ENCODE results near the gene CES5A.
"Not testable (repeated sequence)": the region's sequence is repeated elsewhere in the genome, so short reads cannot be mapped to it uniquely, and the experiment has no call there.

Gene CES5A

GRCh38 chr16:55875273-55875672, at the start of gene CES5A:
CES5A (minus strand) TSS chr16:55875373; CDS start chr16:55875221, 152 bp downstream.
- no peak for DNase-seq (ENCODE audit: low read depth)

GRCh38 chr16:55922662-55923061, 47.5 kb upstream of the CES5A start:
- no peak for DNase-seq (ENCODE audit: low read depth)

- DNase-seq (ENCODE audit: low read depth): no peak
Observed at GRCh38 chr16:55917373-55918160, 42.4 kb upstream of the CES5A start.

- no peak for DNase-seq (ENCODE audit: low read depth)
Observed at GRCh38 chr16:55915096-55915827, 40.1 kb upstream of the CES5A start.

GRCh38 chr16:55914383-55914782, 39.2 kb upstream of the CES5A start:
- no peak for DNase-seq (ENCODE audit: low read depth)

- DNase-seq (ENCODE audit: low read depth): no peak
Observed at GRCh38 chr16:55913716-55914115, 38.5 kb upstream of the CES5A start.

GRCh38 chr16:55913121-55913520, 37.9 kb upstream of the CES5A start:
- DNase-seq (ENCODE audit: low read depth): not testable (repeated sequence)

- no peak for DNase-seq (ENCODE audit: low read depth)
Observed at GRCh38 chr16:55912022-55912421, 36.8 kb upstream of the CES5A start.

- DNase-seq (ENCODE audit: low read depth): no peak
Observed at GRCh38 chr16:55911616-55912015, 36.4 kb upstream of the CES5A start.

- no peak for DNase-seq (ENCODE audit: low read depth)
Observed at GRCh38 chr16:55909876-55910275, 34.7 kb upstream of the CES5A start.

GRCh38 chr16:55908641-55909040, 33.5 kb upstream of the CES5A start:
- DNase-seq (ENCODE audit: low read depth): no peak

- DNase-seq (ENCODE audit: low read depth): no peak
Observed at GRCh38 chr16:55907661-55908060, 32.5 kb upstream of the CES5A start.

GRCh38 chr16:55906123-55906522, 30.9 kb upstream of the CES5A start:
- DNase-seq (ENCODE audit: low read depth): no peak

- no peak for DNase-seq (ENCODE audit: low read depth)
Observed at GRCh38 chr16:55905651-55906050, 30.5 kb upstream of the CES5A start.

GRCh38 chr16:55901566-55902217, 26.5 kb upstream of the CES5A start:
- no peak for DNase-seq (ENCODE audit: low read depth)

- no peak for DNase-seq (ENCODE audit: low read depth)
Observed at GRCh38 chr16:55900616-55901393, 25.6 kb upstream of the CES5A start.

- no peak for DNase-seq (ENCODE audit: low read depth)
Observed at GRCh38 chr16:55899857-55900256, 24.7 kb upstream of the CES5A start.

GRCh38 chr16:55898592-55898991, 23.4 kb upstream of the CES5A start:
- DNase-seq (ENCODE audit: low read depth): no peak

- DNase-seq (ENCODE audit: low read depth): no peak
Observed at GRCh38 chr16:55892821-55893220, 17.6 kb upstream of the CES5A start.

GRCh38 chr16:55889518-55889917, 14.3 kb upstream of the CES5A start:
- DNase-seq (ENCODE audit: low read depth): no peak

GRCh38 chr16:55888546-55888945, 13.4 kb upstream of the CES5A start:
- no peak for DNase-seq (ENCODE audit: low read depth)

- no peak for DNase-seq (ENCODE audit: low read depth)
Observed at GRCh38 chr16:55876854-55877253, 1.7 kb upstream of the CES5A start.
